ENCODE measurements around the gene ALDOB.

The ALDOB gene

DNA sequence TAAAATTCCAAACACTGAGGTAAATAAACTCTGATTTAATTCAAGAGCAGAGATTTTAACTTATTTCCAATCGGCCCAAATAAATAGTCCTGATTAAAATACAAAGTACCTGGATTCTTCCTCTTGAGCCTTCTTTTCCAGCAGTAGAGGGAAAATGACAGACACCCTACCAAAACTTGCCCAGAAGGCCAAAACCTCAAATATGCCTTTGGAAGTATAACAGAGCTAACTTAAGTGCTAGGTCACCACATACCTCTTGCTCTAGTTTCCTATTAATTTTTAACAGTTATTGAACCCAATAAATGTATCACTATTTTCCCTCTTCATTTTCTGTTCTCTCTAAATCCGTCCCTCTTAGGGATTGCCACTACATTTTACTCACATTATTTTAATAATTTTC lies 52.2 kb downstream of the ALDOB start:
- TF ChIP-seq EZH2phosphoT487 (IDR thresholded peaks at IDR 0.05; ENCODE audit: borderline replicate concordance, low read length): no peak
- TF ChIP-seq, protein P1, sequence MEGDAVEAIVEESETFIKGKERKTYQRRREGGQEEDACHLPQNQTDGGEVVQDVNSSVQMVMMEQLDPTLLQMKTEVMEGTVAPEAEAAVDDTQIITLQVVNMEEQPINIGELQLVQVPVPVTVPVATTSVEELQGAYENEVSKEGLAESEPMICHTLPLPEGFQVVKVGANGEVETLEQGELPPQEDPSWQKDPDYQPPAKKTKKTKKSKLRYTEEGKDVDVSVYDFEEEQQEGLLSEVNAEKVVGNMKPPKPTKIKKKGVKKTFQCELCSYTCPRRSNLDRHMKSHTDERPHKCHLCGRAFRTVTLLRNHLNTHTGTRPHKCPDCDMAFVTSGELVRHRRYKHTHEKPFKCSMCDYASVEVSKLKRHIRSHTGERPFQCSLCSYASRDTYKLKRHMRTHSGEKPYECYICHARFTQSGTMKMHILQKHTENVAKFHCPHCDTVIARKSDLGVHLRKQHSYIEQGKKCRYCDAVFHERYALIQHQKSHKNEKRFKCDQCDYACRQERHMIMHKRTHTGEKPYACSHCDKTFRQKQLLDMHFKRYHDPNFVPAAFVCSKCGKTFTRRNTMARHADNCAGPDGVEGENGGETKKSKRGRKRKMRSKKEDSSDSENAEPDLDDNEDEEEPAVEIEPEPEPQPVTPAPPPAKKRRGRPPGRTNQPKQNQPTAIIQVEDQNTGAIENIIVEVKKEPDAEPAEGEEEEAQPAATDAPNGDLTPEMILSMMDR (IDR thresholded peaks at IDR 0.05; ENCODE audit: low read depth, low read length, poor library complexity, severe bottlenecking): no peak
- H3K4me3 ChIP-seq (ENCODE audit: low read length): no peak overlapping the region
- H3K36me3 ChIP-seq (ENCODE audit: control insufficient read depth, low read length): peaks cover 18% of the 10 kb centered on the region
- no peaks in the 10 kb centered on the region for H3K4me1 ChIP-seq (ENCODE audit: control insufficient read depth, low read length)
- 0 out of 2 replicates have a peak, but pooled peaks cover 2% of the 10 kb centered on the region for H3F3A ChIP-seq (ENCODE audit: control insufficient read depth, insufficient read depth)
- H3K27ac ChIP-seq (ENCODE audit: low read depth, low read length): no peak overlapping the region
- no peaks in the 10 kb centered on the region for H4K20me1 ChIP-seq (ENCODE audit: control insufficient read depth, insufficient read depth, low read depth, low read length)
- H3K27me3 ChIP-seq (ENCODE audit: control insufficient read depth, low read length): no peaks in the 10 kb centered on the region
- no peaks in the 10 kb centered on the region for H3K9me2 ChIP-seq (replicated peaks; ENCODE audit: control insufficient read depth, low read length)
- no peak overlapping the region for H3K4me2 ChIP-seq (ENCODE audit: low read length)
- H3K9me3 ChIP-seq (ENCODE audit: control insufficient read depth, insufficient read depth, low read length): no peaks in the 10 kb centered on the region
- no peaks in the 10 kb centered on the region for H3K79me2 ChIP-seq (ENCODE audit: control insufficient read depth, low read length)

DNA sequence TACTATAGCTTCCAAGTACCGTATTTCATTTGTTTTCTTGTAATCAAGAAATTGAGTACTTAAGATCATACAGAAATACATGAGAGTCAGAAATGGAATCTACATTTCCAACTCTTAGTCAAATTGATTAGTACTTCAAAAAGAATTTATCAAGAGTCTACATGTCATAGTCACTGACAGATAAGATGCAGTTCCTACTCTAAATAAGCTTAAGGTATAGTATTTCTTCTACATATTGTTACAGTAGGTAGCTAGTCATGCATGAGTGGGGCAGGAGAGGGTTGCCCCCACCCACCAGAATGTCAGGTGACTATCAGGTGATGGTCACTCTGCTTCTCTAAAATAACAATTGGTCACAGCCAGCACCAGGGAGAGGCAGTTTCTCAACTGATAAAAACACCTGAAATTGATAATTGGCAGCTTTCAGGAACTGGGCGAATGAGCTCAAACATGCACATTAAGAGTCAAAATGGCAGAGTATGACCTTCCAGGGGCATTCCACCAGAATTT lies 53.7 kb downstream of the ALDOB start:
- no peaks in the 10 kb centered on the region for H3K27me3 ChIP-seq (ENCODE audit: control insufficient read depth, low read length)
- H3F3A ChIP-seq (ENCODE audit: control insufficient read depth, insufficient read depth): no peaks in the 10 kb centered on the region
- H3K4me3 ChIP-seq (ENCODE audit: low read length): no peak overlapping the region
- H3K9me2 ChIP-seq (replicated peaks; ENCODE audit: control insufficient read depth, low read length): no peaks in the 10 kb centered on the region
- TF ChIP-seq, protein P1 (IDR thresholded peaks at IDR 0.05; ENCODE audit: low read depth, low read length, poor library complexity, severe bottlenecking): no peak
- no peak for TF ChIP-seq EZH2phosphoT487 (IDR thresholded peaks at IDR 0.05; ENCODE audit: borderline replicate concordance, low read length)
- peaks cover 3% of the 10 kb centered on the region for H3K36me3 ChIP-seq (ENCODE audit: control insufficient read depth, low read length)
- no peaks in the 10 kb centered on the region for H3K9me3 ChIP-seq (ENCODE audit: control insufficient read depth, insufficient read depth, low read length)
- no peaks in the 10 kb centered on the region for H3K4me1 ChIP-seq (ENCODE audit: control insufficient read depth, low read length)
- no peak overlapping the region for H3K4me2 ChIP-seq (ENCODE audit: low read length)
- no peaks in the 10 kb centered on the region for H3K79me2 ChIP-seq (ENCODE audit: control insufficient read depth, low read length)
- H4K20me1 ChIP-seq (ENCODE audit: control insufficient read depth, insufficient read depth, low read depth, low read length): no peaks in the 10 kb centered on the region
- H3K27ac ChIP-seq (ENCODE audit: low read depth, low read length): no peak overlapping the region

DNA sequence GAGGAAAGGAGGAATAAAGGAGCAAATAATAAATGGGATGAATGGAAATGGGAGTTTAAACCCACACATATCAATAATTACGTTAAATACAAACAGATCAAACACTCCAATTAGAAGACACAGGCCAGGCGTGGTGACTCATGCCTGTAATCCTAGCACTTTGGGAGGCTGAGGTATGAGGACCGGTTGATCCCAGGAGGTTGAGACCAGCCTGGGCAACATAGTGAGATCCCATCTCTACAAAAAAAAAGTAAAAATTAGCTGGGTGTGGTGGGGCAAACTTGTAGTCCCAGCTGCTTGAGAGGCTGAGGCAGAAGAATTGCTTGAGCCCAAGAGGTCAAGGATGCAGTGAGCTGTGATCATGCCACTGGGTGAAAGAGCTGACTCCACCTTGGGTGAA lies 54.5 kb downstream of the ALDOB start:
- Histone ChIP-seq H3K4me3 (ENCODE audit: low read length) (no peak overlapping the region), H3K9me3 (ENCODE audit: control insufficient read depth, insufficient read depth, low read length) (no peaks in the 10 kb centered on the region)

More for the DNA sequence above, 54.5 kb downstream of the ALDOB start:
- Histone ChIP-seq H4K20me1 (ENCODE audit: control insufficient read depth, insufficient read depth, low read depth, low read length) (no peaks in the 10 kb centered on the region), H3K4me1 (ENCODE audit: control insufficient read depth, low read length) (no peaks in the 10 kb centered on the region), H3K4me2 (ENCODE audit: low read length) (no peak overlapping the region), H3K27me3 (ENCODE audit: control insufficient read depth, low read length) (no peaks in the 10 kb centered on the region), H3K27ac (ENCODE audit: low read depth, low read length) (no peak overlapping the region), H3K9me2 (replicated peaks; ENCODE audit: control insufficient read depth, low read length) (no peaks in the 10 kb centered on the region), H3F3A (ENCODE audit: control insufficient read depth, insufficient read depth) (no peaks in the 10 kb centered on the region), H3K79me2 (ENCODE audit: control insufficient read depth, low read length) (no peaks in the 10 kb centered on the region), H3K36me3 (ENCODE audit: control insufficient read depth, low read length) (no peaks in the 10 kb centered on the region)
- TF ChIP-seq, protein P1 (IDR thresholded peaks at IDR 0.05; ENCODE audit: low read depth, low read length, poor library complexity, severe bottlenecking): no peak
- no peak for TF ChIP-seq EZH2phosphoT487 (IDR thresholded peaks at IDR 0.05; ENCODE audit: borderline replicate concordance, low read length)
